Smooth muscle cell (in vitro differentiated cells): ENCODE data around the gene NANOS3. TPM values are rescaled to one million over a fixed set of nuclear protein-coding genes. Genes with fewer than 3 reads are reported as not detected.

Experiments used
- DNase-seq: peaks from one replicate; lab custom pipeline; 2025; ENCODE audit not compliant: unreplicated experiment; lab: John Stamatoyannopoulos, UW
- H2AFZ ChIP-seq: fragments of 200-600 bp; sonication (generic); 2 replicates; pipeline ENCODE4 v1.6.0; 2016; ENCODE audit warnings: antibody characterized with exemption, low read depth, mild to moderate bottlenecking
- H3F3A ChIP-seq: fragments of 200-600 bp; sonication (generic); 2 replicates; pipeline ENCODE4 v1.6.0; 2017; ENCODE audit warnings: antibody characterized with exemption, low read depth
- H3K27ac ChIP-seq: fragments of 200-600 bp; sonication (generic); 2 replicates; pipeline ENCODE4 v1.5.1; 2016; ENCODE audit warnings: low read depth, mild to moderate bottlenecking
- H3K27me3 ChIP-seq: fragments of 200-600 bp; sonication (generic); 2 replicates; pipeline ENCODE4 v1.6.1; 2016; ENCODE audit warnings: low read depth, mild to moderate bottlenecking
- H3K36me3 ChIP-seq: fragments of 200-600 bp; sonication (generic); 2 replicates; pipeline ENCODE4 v1.5.1; 2016; ENCODE audit warnings: low read depth
- H3K4me1 ChIP-seq: fragments of 200-600 bp; sonication (generic); 2 replicates; pipeline ENCODE4 v1.5.1; 2016; ENCODE audit warnings: low read depth
- H3K4me2 ChIP-seq: fragments of 200-600 bp; sonication (generic); 2 replicates; pipeline ENCODE4 v1.6.0; 2016; ENCODE audit warnings: mild to moderate bottlenecking
- H3K4me3 ChIP-seq: fragments of 200-600 bp; sonication (generic); 2 replicates; pipeline ENCODE4 v1.5.1; 2016; ENCODE audit warnings: mild to moderate bottlenecking
- H3K79me2 ChIP-seq: fragments of 200-600 bp; sonication (generic); 2 replicates; pipeline ENCODE4 v1.6.0; 2016; ENCODE audit warnings: low read depth, mild to moderate bottlenecking
- H3K9ac ChIP-seq: fragments of 200-600 bp; sonication (generic); 2 replicates; pipeline ENCODE4 v1.6.0; 2016; ENCODE audit warnings: low read depth
- H3K9me3 ChIP-seq: fragments of 200-600 bp; sonication (generic); replicated peaks from 2 replicates; pipeline ENCODE4 v1.5.1; 2016; ENCODE audit warnings: low read depth
- H4K20me1 ChIP-seq: fragments of 200-600 bp; sonication (generic); 2 replicates; pipeline ENCODE4 v1.6.0; 2016; ENCODE audit warnings: low read depth
- WGBS: methylation state at CpG from one replicate; pipeline ENCODE4 v1.1.7; 2016; ENCODE audit warnings: low lambda C conversion rate; 5-methylcytosine and 5-hydroxymethylcytosine counted together
- polyA plus RNA-seq: library from polyadenylated mRNA; unstranded; fragments of >200 nt; fragmentation: Nextera tagmentation; extraction: Ambion mirVana; gene quantifications from 2 replicates; pipeline ENCODE4 v1.2.1, GENCODE V29; 2016
- total RNA-seq: library from RNA; depleted of rRNA; stranded (reverse); fragments of >200 nt; gene quantifications from 2 replicates; pipeline ENCODE4 v1.2.3, GENCODE V29; 2014
- TF ChIP-seq, protein P1 (sequence below): fragments of 200-600 bp; sonication (generic); IDR thresholded peaks from 2 replicates; pipeline ENCODE4 v1.5.1; 2017; ENCODE audit warnings: borderline replicate concordance, mild to moderate bottlenecking, antibody characterized with exemption; ENCODE audit not compliant: insufficient read depth, poor library complexity, severe bottlenecking

NANOS3 gene
- total and polyA plus RNA-seq, 2 experiments from 2014 or later = 2.7 TPM; not detected in 1

DNA sequence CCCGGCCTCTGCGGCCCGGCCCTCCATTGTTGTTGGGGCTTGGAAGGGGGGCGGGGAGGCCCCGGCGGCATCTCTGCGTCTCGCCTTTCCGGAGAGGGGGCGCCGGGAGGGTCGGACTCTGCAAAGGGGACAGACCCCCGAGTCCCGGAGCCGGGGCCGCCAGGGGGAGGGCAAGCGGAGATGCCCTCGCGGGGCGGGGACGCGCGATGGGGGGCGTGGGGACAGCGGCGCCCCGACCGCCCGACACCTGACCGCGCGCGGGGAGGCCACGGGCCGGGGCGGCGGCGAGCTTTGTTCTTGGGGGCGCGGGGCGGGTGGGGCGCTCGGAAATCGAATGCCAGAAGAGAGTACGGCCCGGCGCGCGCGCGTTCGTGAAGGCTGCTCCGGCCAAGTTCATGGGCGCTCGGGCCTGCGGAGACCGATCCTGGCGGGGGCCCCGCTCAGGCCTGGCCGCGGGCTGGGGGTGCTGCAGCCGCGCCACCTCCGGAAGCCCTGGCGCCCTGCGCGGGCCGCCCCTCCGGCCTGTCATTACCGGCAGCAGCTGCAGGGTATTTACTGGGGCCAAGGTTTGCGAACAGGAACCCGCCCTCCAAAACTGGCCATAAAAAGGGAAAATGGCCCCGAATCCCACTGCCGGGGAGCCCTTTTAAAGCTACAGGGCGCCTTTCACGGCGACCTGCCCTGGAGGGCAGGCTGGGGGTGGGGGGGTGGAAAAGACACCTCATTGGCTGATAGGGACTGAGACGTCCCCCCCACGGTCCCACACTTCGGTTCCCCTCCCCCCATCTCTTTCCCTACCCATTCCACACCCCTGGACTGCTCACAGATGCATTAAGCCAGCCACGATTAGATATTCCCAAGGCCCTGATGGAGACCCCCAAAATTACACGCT is 11.1 kb upstream of the NANOS3 start:
- Histone ChIP-seq H3K27ac (no peak overlapping the region), H3K27me3 (no peaks in the 10 kb centered on the region), H3K79me2 (no peaks in the 10 kb centered on the region), H3K4me1 (peaks cover 13% of the 10 kb centered on the region), H3K36me3 (no peaks in the 10 kb centered on the region), H3K9ac (peak overlapping the region; percentile 57), H2AFZ (peak overlapping the region; percentile 79), H3K9me3 (no peaks in the 10 kb centered on the region), H3K4me3 (peak overlapping the region; percentile 81), H3F3A (no peaks in the 10 kb centered on the region), H4K20me1 (no peaks in the 10 kb centered on the region), H3K4me2 (peak overlapping the region; percentile 98)
- DNase-seq = no peak
- TF ChIP-seq, protein P1, sequence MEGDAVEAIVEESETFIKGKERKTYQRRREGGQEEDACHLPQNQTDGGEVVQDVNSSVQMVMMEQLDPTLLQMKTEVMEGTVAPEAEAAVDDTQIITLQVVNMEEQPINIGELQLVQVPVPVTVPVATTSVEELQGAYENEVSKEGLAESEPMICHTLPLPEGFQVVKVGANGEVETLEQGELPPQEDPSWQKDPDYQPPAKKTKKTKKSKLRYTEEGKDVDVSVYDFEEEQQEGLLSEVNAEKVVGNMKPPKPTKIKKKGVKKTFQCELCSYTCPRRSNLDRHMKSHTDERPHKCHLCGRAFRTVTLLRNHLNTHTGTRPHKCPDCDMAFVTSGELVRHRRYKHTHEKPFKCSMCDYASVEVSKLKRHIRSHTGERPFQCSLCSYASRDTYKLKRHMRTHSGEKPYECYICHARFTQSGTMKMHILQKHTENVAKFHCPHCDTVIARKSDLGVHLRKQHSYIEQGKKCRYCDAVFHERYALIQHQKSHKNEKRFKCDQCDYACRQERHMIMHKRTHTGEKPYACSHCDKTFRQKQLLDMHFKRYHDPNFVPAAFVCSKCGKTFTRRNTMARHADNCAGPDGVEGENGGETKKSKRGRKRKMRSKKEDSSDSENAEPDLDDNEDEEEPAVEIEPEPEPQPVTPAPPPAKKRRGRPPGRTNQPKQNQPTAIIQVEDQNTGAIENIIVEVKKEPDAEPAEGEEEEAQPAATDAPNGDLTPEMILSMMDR = no peak
- 7% methylated on average over 39 of the region's 82 CpGs for WGBS

DNA sequence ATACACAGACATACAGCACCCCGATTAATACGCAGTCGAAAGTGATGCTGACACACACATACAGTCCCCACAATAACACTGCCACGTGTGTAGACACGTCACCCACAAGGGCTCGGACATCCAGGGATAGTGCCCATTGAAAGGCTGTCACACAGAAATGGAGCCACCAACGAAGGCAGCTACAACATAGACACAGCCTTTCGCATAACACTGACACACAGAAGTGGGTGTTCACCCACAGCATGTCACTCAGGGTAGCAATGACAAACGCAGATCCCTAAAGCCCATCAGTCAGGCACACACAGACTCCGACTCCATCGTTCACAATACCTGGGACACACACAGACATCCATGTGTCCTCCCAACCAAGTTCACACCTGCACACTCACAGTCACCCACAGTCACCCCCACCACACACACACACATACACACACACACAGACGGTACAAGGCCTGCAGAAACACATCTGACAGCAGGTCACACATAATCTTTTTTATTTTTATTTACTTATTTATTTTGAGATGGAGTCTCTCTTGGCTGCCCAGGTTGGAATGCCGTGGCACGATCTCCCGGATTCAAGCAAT is 10.4 kb upstream of the NANOS3 start:
- H3K4me2 ChIP-seq = peak overlapping the region; percentile 98
- WGBS = 79% methylated on average over 14 of the region's 15 CpGs
- no peaks in the 10 kb centered on the region for H3K36me3 ChIP-seq
- no peak overlapping the region for H3K9ac ChIP-seq
- no peaks in the 10 kb centered on the region for H4K20me1 ChIP-seq
- H3K4me3 ChIP-seq = peak overlapping the region; percentile 81
- peaks cover 2% of the 10 kb centered on the region for H3F3A ChIP-seq
- no peak overlapping the region for H3K27ac ChIP-seq
- H2AFZ ChIP-seq = no peak overlapping the region
- H3K9me3 ChIP-seq = no peaks in the 10 kb centered on the region
- DNase-seq = no peak
- H3K27me3 ChIP-seq = no peaks in the 10 kb centered on the region
- TF ChIP-seq, protein P1 = no peak
- H3K4me1 ChIP-seq = peaks cover 9% of the 10 kb centered on the region
- no peaks in the 10 kb centered on the region for H3K79me2 ChIP-seq

DNA sequence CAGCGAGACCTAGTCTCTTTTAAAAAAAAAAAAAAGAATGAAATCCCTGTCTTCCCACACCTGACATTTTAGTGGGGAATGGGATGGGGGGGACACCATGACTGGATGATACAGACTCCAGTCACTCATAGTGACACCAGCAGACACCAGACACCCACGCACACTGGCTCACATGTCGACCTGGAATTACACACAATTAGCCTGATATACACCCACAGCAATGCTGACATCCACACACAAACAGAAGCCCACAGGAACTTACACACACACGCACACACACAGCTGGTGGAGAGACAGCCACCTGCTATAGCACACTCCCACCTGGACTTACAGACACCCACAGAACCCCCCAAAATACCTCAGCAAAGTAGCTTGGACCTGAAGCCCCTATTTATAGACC is 8.3 kb upstream of the NANOS3 start:
- Histone ChIP-seq H3K36me3 (no peaks in the 10 kb centered on the region), H2AFZ (no peak overlapping the region), H3K9ac (no peak overlapping the region), H3K4me1 (peaks cover 6% of the 10 kb centered on the region), H3K4me3 (no peak overlapping the region), H3K4me2 (no peak overlapping the region), H3K27ac (no peak overlapping the region), H3K9me3 (no peaks in the 10 kb centered on the region), H3F3A (peaks cover 6% of the 10 kb centered on the region), H3K79me2 (no peaks in the 10 kb centered on the region), H3K27me3 (no peaks in the 10 kb centered on the region), H4K20me1 (no peaks in the 10 kb centered on the region)
- no peak for DNase-seq
- 63% methylated on average over 4 of the region's 4 CpGs for WGBS
- TF ChIP-seq, protein P1 = no peak

DNA sequence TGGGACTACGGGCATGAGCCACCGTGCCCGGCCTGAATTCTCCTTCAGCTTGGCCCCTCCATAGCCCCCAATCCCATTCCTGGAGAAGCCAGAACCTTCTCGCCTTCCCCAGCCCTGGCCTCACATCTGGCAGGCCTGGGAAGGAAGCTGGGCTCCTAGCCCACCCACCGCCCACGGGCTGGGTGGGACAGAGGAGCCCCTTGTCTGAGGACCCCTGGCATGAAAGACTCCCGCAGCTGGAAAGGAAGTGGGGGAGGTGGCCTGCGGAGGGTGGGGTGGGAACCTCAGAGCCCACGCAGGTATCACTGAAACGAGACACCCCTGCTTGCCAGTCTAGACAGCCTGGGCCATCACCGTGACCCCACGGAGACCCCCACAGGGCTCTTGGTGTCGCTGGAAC is 7.7 kb upstream of the NANOS3 start:
- DNase-seq = no peak
- H3K9ac ChIP-seq = no peak overlapping the region
- no peaks in the 10 kb centered on the region for H3K36me3 ChIP-seq
- TF ChIP-seq, protein P1 = no peak
- no peaks in the 10 kb centered on the region for H3K27me3 ChIP-seq
- H2AFZ ChIP-seq = no peak overlapping the region
- H4K20me1 ChIP-seq = no peaks in the 10 kb centered on the region
- 86% methylated on average over 12 of the region's 13 CpGs for WGBS
- H3K4me1 ChIP-seq = peaks cover 6% of the 10 kb centered on the region
- no peak overlapping the region for H3K27ac ChIP-seq
- no peaks in the 10 kb centered on the region for H3K79me2 ChIP-seq
- H3K4me2 ChIP-seq = no peak overlapping the region
- no peak overlapping the region for H3K4me3 ChIP-seq
- H3K9me3 ChIP-seq = no peaks in the 10 kb centered on the region
- H3F3A ChIP-seq = peaks cover 6% of the 10 kb centered on the region
